ENCODE results near the gene PAPLN.

- TF ChIP-seq CTCF (conservative IDR thresholded peaks at IDR 0.05; ENCODE audit: low read depth, low read length) (no peak), EZH2 (IDR thresholded peaks at IDR 0.05; ENCODE audit: low read length, unreplicated experiment) (no peak)
These were observed 4.3 kb downstream of the PAPLN start for GRCh38 chr14:73241481-73242165.
